ENCODE results near the gene FAM72C.
"Not testable (repeated sequence)": the region's sequence is repeated elsewhere in the genome, so short reads cannot be mapped to it uniquely, and the experiment has no call there.

Gene FAM72C

DNA sequence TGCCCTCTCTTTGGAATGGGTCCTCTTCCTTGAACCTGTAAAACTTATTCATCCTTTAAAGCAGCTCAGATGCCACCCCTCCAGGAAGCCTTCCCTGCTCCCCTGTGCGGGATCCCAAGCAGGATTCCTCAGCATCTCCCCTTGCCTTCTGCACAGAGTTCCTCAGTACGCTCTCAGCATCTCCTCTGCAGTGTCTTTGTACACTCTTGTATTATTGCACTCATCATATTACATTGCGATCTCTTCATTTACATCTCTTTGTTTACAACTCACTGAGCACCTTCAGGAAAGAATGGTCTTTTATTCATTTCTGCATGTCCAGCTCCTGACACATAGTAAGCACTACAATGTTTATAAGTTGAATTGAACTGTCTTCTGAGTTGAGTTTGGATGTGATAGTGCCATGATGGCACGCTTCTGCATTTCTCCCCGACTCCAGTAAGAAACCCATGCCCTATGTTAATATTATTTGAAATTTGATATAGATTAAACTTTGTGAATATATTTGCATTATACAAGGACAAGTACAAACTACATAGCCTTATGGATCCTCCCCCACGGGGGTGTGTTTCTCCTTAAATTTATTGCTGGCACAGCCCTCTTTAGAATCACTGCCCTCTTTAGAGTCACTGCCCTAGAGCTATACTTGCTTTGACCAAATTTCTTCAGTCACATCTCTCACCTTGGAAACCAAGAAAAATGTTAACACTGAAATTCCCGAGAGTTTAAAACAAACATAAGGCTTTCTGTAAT lies 13.1 kb upstream of the FAM72C start:
- not testable (repeated sequence) for DNase-seq

DNA sequence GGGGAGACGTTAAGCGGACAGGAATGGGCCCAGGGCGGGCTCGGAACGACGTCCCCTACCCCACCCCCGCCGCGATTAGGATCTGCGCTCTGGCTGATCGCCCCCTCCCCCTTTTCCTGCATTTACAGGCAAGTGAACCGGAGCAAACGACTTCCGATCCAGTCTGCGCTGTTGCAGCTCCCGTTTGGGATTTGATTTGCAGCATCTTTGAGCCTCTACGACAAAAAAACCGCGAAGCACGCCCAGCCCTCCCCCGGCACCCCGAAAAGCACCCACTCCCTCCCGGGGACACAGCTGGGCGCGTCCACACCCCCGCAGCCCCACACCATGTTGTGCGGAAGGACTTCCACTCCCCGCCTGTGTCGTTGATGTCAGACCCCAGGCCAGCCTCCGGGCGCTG lies 2.6 kb upstream of the FAM72C start:
- not testable (repeated sequence) for DNase-seq

- DNase-seq = not testable (repeated sequence)
Measured at GRCh38 chr1:143973876-143974414, 2.2 kb upstream of the FAM72C start.

DNA sequence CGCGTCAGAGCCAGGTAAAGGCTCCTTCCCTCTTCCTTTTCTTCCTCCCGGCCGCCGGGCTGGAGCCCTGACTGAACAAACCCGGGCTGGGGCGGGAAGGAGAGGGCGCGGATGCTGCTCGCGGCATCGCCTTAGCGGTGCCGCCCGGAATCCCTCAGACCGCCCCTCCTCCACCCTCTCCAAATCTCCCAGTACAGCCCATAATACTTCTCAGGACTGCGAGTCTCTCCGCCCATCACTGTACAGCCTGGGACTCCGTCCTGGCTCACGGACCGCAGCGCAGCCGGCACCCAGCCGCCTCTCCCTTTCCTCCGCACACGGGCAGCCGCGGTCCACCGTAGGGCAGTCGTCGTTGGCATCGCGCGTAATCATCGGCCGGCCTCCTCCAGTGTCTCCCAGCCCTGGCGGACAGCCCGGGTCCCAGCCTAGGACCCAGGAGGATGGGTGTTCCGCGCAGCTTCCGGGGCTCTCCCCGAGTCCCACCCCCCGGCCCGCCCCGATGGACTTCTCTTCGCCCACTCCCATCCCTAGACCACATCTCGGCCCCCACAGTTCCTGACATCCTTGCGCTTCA lies 1.1 kb upstream of the FAM72C start:
- not testable (repeated sequence) for DNase-seq

DNA sequence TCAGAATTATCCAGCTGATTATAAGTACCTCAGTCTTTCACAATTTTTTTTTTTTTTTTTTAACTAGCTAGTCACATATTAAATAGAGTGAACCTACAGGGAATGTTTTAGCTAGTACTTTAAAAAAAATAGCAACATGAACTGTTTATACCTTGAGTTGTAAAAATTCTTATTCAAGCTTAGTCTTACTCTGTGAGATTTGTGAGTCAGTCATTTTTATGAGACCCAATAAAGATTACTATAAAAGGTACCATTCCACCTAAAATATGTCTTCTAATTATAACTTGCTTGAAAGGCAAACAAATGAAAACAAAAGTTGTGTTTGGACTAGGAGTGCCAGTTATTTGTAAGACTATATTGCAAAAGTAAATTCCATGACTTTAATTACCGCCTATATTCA lies 5.9 kb downstream of the FAM72C start:
- DNase-seq = not testable (repeated sequence)

- DNase-seq = not testable (repeated sequence)
Measured at GRCh38 chr1:143964294-143964693, 7.5 kb downstream of the FAM72C start.

DNA sequence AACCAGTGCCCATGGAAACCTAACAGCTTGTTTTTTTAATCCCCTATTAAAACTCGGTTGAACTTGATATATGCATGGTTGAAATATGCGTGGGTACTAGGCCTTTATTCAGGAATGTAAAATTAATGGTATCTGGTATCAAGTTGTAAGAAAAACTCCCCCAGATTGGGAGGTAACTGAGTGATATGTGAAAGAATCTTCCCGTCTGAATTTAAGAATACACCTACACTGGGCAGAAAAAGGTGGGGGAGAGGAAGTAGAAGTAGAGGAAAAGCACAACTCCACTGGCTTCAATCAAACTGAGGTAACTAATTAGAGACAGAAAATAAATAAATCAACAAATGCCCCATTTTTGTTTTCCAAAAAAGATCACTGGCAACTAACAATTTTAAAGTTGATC lies 15.9 kb downstream of the FAM72C start:
- not testable (repeated sequence) for DNase-seq

GRCh38 chr1:143952913-143953312 lies 18.9 kb downstream of the FAM72C start:
- DNase-seq = not testable (repeated sequence)

GRCh38 chr1:143951485-143952391 lies 20.0 kb downstream of the FAM72C start:
- not testable (repeated sequence) for DNase-seq

DNA sequence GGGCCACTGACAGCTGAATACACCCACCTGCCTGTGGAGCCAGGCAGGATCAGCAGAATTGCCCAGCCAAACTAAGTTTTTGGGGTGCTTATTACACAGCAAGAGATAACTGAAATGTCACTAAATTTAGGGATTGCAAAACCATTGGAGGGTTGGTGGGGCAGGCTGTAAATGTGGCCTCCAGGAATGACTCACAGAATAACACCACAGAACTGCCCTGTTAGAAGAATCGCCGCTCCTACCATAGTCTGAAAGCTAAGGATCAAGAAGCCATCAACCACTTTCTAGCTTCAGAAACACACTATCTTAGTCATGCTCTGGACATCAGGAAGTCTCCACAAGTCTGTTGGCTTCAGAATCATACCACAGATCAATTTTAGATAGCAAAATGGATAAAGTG lies 24.0 kb downstream of the FAM72C start:
- DNase-seq = not testable (repeated sequence)

DNA sequence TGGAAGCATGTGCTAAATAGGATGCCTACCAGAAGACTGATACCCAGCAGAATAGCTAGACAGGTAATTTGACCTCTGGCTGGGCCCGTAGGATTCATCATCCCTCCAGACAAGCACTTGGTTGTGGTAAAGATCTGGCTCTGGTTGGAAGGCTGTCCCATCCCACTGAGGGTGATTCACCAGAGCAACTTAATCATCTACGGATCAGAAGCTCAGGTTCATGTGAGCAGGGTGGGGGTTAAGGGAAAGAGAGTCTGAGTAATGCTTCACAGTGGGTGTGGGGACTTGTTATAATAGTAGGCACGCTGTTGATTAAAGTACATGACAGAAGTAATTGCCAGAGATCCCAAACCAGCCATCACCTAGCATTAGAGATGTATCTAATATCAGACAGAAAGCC lies 26.5 kb downstream of the FAM72C start:
- DNase-seq = not testable (repeated sequence)

DNA sequence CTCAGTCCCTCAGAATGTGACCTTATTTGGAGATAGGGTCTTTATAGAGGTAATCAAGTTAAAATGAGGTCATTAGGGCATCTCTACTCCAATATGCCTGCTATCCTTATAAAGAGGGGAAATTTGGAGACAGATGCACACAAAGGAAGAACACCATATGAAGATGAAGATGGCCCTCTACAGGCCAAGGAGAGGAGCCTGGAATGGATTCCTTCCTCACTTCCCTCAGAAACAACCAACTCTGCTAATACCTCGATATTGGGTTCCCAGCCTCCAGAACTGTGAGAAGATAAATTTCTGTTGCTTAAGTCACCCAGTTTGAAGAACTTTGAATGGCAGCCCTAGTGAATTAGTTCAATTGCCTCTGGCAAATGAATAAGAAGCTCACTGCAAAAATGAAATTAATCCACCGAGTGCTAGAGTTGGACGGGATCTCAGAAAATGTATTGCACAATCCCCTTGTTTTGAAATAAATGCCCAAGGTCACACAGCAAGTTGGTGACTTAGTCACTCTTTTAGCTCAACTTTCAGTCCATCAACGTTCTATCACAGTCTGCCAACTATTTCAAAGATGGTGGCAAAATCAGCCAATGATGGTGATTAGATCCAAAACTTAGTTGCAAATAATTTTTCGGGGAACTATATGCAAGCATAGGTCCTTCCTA lies 27.1 kb downstream of the FAM72C start:
- DNase-seq = not testable (repeated sequence)

DNA sequence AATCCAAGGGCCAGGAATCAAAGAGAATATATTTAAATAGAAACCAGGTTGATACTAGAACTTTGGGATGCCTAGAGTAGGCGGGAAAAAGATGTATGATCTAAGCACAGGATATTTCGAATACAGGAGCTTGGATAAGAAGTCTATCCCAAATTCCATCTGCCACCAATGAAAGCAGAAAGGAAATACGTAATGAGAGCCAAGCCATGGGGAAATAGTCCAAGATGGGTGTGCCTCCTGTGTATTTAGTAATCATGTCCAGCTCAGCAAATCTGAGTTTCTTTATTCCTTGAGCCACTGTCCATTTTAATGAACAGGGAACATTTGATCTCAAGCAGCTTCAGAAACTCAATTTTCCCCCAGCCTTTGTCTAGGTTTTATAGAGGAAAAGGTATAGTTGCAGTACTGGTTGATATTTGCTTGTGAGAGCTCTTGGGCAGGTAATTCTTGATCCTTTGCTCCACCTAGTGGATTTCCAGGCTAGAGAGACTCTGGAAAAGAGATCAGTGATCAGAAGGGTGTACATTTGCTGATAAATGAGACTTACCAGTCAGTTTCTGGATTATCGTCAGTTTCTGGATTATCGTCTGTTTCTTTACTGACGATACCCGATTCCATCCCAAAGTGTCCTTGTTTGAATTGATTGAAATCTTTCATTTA lies 28.3 kb downstream of the FAM72C start:
- DNase-seq = not testable (repeated sequence)

- not testable (repeated sequence) for DNase-seq
Measured at GRCh38 chr1:143942238-143942860, 29.4 kb downstream of the FAM72C start.

DNA sequence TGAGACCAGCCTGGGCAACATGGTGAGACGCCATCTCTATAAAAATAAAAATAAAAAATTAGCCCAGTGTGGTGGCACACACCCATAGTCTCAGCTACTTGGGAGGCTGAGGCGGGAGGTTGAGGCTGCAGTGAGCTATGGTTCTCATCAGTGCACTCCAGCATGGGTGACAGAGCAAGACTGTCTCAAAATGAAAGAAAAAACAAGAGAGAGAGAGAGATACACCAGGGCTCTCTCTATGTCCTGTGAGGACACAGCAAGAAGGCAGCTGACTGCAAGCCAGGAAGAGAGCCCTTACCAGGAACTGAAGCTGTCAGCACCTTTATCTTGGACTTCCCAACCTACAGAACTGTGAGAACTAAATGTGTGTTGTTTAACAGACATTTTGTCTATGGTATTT lies 32.1 kb downstream of the FAM72C start:
- not testable (repeated sequence) for DNase-seq

GRCh38 chr1:143938922-143939321 lies 32.9 kb downstream of the FAM72C start:
- DNase-seq = not testable (repeated sequence)

DNA sequence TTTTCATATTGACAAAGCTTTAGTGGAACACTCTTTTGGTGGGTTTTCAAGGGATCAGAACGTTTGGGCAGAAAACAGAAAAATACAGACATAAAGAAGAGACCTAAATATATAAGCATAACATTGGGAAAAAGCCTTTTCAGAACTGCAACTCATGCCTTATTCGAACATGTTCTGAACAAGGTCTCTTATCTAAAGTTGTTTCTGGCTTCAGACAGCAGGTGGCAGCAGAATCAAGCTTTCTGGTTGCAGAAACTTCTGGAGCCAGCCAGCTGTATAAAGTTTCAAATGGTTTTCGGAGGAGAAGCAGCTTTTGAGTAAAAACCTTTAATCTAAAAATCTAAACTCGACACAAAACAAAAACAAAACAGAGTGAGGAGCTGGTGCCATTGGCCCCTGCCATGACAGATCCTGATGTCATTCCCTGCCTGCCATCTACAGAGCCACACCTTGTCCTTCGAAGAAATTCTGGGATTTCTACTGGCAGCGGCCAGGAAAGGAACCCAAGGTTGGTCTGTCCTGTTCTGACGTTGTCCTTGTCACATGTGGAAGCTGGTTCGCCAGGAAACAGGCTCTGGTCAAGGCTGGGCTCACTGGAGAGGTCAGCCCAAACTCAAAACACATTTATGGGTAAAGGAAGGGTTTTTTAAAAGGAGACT lies 35.2 kb downstream of the FAM72C start:
- peak in 1 of 4 experiments; percentile 6 for DNase-seq

DNA sequence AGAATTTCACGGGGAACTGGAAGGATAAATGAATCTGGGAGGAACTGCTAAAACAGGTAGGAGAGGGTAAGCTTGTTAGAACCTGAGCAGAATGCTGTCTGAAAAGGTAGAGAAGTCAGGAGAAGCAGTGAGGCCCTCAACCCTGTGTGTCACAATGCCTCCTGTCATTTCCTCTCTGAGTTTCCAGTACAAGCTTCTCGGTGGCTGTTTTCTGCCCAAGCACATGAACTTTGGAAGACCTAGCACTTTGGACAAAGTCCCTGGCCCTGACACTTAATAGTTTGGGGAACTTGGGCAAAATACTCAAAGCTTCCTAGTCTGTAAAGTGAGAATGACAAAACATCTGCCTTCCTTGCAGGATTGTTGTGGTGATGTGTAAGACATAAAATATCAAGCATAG lies 52.7 kb downstream of the FAM72C start:
- DNase-seq = not testable (repeated sequence)

GRCh38 chr1:143918552-143918951 lies 53.2 kb downstream of the FAM72C start:
- not testable (repeated sequence) for DNase-seq

- not testable (repeated sequence) for DNase-seq
Measured at GRCh38 chr1:143913705-143914104, 58.1 kb downstream of the FAM72C start.

Data from activated naive CD4-positive, alpha-beta T cell (primary cell).